Astrocyte of the spinal cord (primary cell): Measurements from ENCODE around the gene SMS.

Experiments
- DNase-seq: peaks from one replicate; pipeline ENCODE4 v3.0.0; 2011; ENCODE audit warnings: low read depth, low spot score
- H3K4me3 ChIP-seq: 2 replicates; pipeline ENCODE4 v1.5.1; 2011; ENCODE audit warnings: low read depth, mild to moderate bottlenecking, low read length, moderate library complexity
- in situ Hi-C: cut with HindIII; loops from 2 replicates; pipeline ENCODE4 v1.10.0; 2017; ENCODE audit warnings: low sequenced_read_pairs
- TF ChIP-seq, protein P1 (sequence below): IDR thresholded peaks from 2 replicates; pipeline ENCODE4 v1.5.1; 2012; ENCODE audit warnings: low read depth, mild to moderate bottlenecking, low read length, inconsistent platforms

SMS gene

DNA sequence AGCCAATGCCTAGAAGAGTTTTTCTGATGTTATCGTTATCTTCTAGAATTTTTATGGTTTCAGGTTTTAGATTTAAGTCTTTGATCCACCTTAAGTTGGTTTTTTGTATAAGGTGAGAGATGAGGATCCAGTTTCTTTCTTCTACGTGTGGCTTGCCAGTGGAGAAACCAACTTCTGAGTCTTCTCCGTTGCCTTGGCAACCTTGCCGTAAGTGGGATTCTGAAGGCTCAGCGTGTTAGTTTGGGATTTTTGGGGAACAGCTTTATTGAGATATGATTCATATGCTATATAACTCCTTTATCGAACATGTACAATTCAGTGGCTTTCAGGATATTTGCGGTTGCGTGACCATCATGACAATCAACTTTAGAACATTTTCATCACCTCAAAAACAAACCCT, 17.7 kb downstream of the SMS start:
- in situ Hi-C loops = no loop called here
- TF ChIP-seq, protein P1, sequence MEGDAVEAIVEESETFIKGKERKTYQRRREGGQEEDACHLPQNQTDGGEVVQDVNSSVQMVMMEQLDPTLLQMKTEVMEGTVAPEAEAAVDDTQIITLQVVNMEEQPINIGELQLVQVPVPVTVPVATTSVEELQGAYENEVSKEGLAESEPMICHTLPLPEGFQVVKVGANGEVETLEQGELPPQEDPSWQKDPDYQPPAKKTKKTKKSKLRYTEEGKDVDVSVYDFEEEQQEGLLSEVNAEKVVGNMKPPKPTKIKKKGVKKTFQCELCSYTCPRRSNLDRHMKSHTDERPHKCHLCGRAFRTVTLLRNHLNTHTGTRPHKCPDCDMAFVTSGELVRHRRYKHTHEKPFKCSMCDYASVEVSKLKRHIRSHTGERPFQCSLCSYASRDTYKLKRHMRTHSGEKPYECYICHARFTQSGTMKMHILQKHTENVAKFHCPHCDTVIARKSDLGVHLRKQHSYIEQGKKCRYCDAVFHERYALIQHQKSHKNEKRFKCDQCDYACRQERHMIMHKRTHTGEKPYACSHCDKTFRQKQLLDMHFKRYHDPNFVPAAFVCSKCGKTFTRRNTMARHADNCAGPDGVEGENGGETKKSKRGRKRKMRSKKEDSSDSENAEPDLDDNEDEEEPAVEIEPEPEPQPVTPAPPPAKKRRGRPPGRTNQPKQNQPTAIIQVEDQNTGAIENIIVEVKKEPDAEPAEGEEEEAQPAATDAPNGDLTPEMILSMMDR = no peak

DNA sequence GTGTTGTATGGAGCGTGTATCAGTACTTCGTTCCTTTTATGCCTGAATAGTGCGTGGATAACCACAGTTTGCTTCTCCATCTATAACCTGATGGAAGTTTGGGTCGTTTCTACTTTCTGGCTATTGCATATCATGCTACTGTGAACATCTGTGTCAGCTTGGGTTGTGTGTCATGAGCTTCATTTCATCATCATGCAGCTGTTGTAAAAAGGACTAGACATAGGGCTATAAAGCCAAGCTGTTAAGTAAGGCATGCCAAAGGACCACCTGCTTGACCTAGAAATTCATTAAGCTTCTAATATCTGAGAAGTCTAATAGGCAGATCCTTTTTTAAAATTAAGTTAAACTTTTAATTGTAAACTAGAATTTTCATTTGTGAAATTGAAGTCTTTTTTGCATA, 18.4 kb downstream of the SMS start:
- in situ Hi-C loops = no loop called here
- DNase-seq = no peak
- H3K4me3 ChIP-seq = no peak overlapping the region
- TF ChIP-seq, protein P1 = no peak

More for the DNA sequence above, 17.7 kb downstream of the SMS start:
- no peak for DNase-seq
- no peak overlapping the region for H3K4me3 ChIP-seq

DNA sequence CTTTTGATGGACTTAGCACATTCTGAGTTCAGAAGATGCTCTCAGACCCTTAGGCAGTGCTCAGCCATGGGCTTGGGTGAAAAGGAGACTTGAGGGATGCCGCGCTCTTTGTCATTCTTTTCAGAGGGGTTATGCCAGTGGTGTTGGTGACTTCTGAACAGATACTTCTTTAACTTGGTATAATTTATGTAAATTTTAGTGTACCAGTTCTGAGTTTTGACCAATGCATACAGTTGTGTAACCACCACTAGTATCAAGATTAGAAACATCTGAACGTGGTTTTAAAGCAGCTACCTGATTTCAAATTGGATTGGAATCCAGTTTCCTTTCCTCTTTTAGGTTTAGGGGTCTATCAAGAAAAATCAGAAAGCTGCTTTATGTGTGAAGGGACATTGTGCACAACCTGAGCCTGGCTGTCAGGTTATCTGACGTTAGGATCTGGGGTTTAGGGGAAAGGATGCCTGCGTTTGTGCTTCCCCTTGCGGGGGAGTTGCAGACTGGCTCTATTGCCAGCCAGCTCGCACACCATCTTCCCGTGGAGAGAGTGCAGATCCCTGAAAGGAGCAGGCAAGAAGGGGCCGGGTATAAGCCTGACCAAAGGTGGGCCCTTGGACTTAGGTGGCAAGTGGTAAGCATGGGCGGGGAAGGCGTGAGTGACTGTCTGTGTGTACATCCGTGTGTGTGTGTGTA, 19.0 kb downstream of the SMS start:
- no peak overlapping the region for H3K4me3 ChIP-seq
- in situ Hi-C loops = no loop called here
- DNase-seq = no peak
- TF ChIP-seq, protein P1 = no peak

DNA sequence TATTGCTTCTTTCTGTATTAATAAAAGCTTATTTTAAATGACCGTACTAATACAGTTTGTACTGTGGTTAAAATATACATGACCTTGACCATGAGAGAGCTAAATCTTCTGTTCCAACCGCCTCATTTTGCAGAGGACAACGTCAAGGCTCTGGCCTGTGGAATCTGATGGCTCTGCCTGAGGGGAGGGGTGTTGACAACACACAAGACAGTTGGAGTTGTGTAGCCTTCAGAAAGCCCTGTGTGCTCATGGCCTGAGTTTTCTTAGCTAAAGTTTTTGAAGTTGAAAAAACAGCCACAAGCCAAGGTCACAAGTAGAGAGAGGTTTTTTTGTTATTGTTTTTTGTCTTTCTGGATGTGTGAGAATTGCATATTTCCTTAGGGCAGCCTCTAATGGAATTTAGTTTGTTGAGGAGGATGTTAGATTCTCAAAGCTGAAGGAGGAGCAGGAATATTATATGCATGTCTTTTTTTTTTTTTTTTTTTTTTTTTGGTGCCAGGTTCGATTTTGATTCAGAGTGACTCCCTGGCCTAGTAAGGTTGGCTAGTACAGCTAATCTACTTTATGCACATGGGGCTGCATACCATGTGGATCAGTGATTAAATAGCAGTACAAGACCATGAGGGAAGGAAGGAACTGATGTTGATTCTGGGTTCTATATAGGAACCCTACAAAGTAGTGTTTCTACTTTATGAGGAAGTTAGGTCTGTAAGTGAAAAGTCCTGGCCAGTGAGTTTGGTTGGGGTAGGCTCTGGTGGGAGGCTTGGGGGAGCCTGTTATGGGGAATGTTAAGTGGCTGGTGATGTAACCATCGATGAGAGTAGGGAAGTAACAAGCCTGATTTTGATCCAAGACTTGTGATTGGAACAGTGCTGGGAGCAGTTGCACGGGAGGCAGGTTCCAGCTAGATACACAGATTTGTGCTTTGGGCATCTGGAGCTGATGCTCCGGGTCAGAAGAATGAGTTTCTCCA, 20.3 kb downstream of the SMS start:
- in situ Hi-C loops = no loop called here
- no peak for DNase-seq
- TF ChIP-seq, protein P1 = no peak
- H3K4me3 ChIP-seq = no peak overlapping the region

DNA sequence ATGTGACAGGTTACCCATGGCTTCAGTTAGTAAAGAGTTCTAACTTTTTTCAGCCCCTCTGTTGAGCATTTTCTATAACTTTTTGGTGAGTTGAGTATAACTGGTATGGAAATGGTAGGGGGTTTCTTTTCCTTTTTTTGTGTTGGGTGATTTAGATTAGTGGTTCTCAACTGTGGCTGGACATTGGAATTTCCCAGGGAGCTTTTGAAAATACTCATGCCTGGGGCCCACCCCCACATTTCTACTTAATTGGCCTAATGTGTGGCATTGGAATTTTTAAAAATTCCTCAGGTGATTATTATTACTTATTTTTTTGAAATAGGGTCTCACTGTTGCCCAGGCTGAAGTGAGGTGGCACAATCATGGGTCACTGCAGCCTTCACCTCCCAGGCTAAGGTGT, 21.9 kb downstream of the SMS start:
- DNase-seq = no peak
- TF ChIP-seq, protein P1 = no peak
- in situ Hi-C loops = no loop called here

DNA sequence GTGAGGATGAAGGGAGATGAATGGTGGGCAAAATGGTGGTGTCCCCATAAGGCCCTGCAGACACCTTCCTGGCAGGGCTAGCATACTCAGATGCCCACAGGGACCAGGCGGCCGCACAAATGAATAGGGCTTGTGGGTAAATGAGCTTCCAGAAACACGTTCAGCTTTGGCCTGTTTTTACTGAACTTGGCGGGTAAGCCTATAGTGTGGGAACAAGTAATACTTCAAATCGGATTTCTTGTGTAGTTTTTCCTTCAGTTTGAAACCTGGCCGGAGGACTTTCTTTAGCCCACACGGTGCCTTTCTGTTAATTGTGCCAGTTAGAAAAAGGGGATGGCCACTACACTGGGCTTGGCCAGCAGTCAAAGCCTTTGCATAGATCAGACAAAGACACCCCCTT, 22.8 kb downstream of the SMS start:
- TF ChIP-seq, protein P1 = no peak
- H3K4me3 ChIP-seq = no peak overlapping the region
- DNase-seq = no peak
- in situ Hi-C loops = no loop called here

More for the DNA sequence above, 21.9 kb downstream of the SMS start:
- H3K4me3 ChIP-seq = no peak overlapping the region
